Tibial artery (tissue), 4 donors: ENCODE results near the gene KLRC2.

Source experiments
- DNase-seq, 2 donors: peaks; one replicate each; pipeline ENCODE4 v3.0.0-alpha.2; 2019
- H3K27ac ChIP-seq, 2 donors: fragments of 200-600 bp; sonication (generic) in 1 of 2; 1 replicate in 1 of 2; 2 replicates in 1 of 2; pipeline ENCODE4 v1.5.1; 2018 to 2019; ENCODE audit warnings: mild to moderate bottlenecking in 1 of 2
- H3K27me3 ChIP-seq, 2 donors: fragments of 200-600 bp; sonication (generic) in 1 of 2; one replicate each; pipeline versions ENCODE4 v1.5.1 to v1.6.0; 2016 to 2019
- H3K36me3 ChIP-seq, 3 donors: fragments of 200-600 bp; sonication (generic) in 2 of 3; one replicate each; pipeline ENCODE4 v1.5.1; 2016 to 2019; ENCODE audit warnings: mild to moderate bottlenecking in 2 of 3
- H3K4me1 ChIP-seq, 4 donors: fragments of 200-600 bp; sonication (generic) in 2 of 4; 1 replicate in 3 of 4; 2 replicates in 1 of 4; pipeline ENCODE4 v1.5.1; 2016 to 2019
- H3K4me3 ChIP-seq, 2 donors: fragments of 200-600 bp; sonication (generic) in 1 of 2; 1 replicate in 1 of 2; 2 replicates in 1 of 2; pipeline ENCODE4 v1.5.1; 2018 to 2019; ENCODE audit warnings: mild to moderate bottlenecking in 2 of 2
- H3K9me3 ChIP-seq, 3 donors: fragments of 200-600 bp; sonication (generic) in 1 of 3; one replicate each; pipeline ENCODE4 v1.5.1; 2016 to 2019
- CTCF ChIP-seq, 2 experiments: fragments of 200-600 bp in 1 of 2; fragments of 450-650 bp in 1 of 2; IDR thresholded peaks; one replicate each; pipeline ENCODE4 v1.5.1; 2017 to 2019; ENCODE audit warnings: antibody characterized with exemption in 2 of 2, mild to moderate bottlenecking in 1 of 2, moderate library complexity in 1 of 2
- intact Hi-C: fragments of 100-400 bp; cut with DNase I; formaldehyde crosslinking; loops from one replicate; pipeline ENCODE4 v1.15.0; 2023; ENCODE audit warnings: low total_unique reads

The KLRC2 gene

GRCh38 chr12:10386857-10387256 lies 49.0 kb downstream of the KLRC2 start:
- Histone ChIP-seq H3K27ac (no peak overlapping the region), H3K4me1 (peaks cover 0 to 2% (median 0%) of the 10 kb centered on the region in 4 donors), H3K4me3 (no peak overlapping the region), H3K36me3 (no peaks in the 10 kb centered on the region), H3K9me3 (no peaks in the 10 kb centered on the region), H3K27me3 (no peaks in the 10 kb centered on the region)
- TF ChIP-seq CTCF (IDR thresholded peaks at IDR 0.05) = no peak
- DNase-seq = no peak
- intact Hi-C loops = no loop called here

- H3K4me1 ChIP-seq = no peaks in the 10 kb centered on the region
- intact Hi-C loops = no loop called here
- no peak for DNase-seq
- no peak for TF ChIP-seq CTCF (IDR thresholded peaks at IDR 0.05)
- no peaks in the 10 kb centered on the region for H3K27me3 ChIP-seq
- H3K9me3 ChIP-seq = no peaks in the 10 kb centered on the region
- H3K27ac ChIP-seq = no peak overlapping the region
- no peak overlapping the region for H3K4me3 ChIP-seq
- H3K36me3 ChIP-seq = no peaks in the 10 kb centered on the region
Observed at GRCh38 chr12:10385166-10385613, 50.6 kb downstream of the KLRC2 start.

- H3K4me1 ChIP-seq = no peaks in the 10 kb centered on the region
Observed at GRCh38 chr12:10384191-10384590, 51.6 kb downstream of the KLRC2 start.

GRCh38 chr12:10381928-10382628 lies 53.7 kb downstream of the KLRC2 start:
- intact Hi-C loops = no loop called here
- Histone ChIP-seq H3K4me3 (no peak overlapping the region), H3K36me3 (no peaks in the 10 kb centered on the region), H3K27me3 (no peaks in the 10 kb centered on the region), H3K9me3 (no peaks in the 10 kb centered on the region), H3K4me1 (no peaks in the 10 kb centered on the region), H3K27ac (no peak overlapping the region)
- no peak for DNase-seq
- no peak for TF ChIP-seq CTCF (IDR thresholded peaks at IDR 0.05)

More at GRCh38 chr12:10384191-10384590, 51.6 kb downstream of the KLRC2 start:
- no peaks in the 10 kb centered on the region for H3K9me3 ChIP-seq
- no peaks in the 10 kb centered on the region for H3K27me3 ChIP-seq
- intact Hi-C loops = no loop called here
- no peak for DNase-seq
- no peak overlapping the region for H3K4me3 ChIP-seq
- no peak overlapping the region for H3K27ac ChIP-seq
- no peak for TF ChIP-seq CTCF (IDR thresholded peaks at IDR 0.05)
- no peaks in the 10 kb centered on the region for H3K36me3 ChIP-seq
